IMR-90 (cell line): ENCODE measurements around the gene MLANA. TPM values are rescaled to one million over a fixed set of nuclear protein-coding genes. Genes with fewer than 3 reads are reported as not detected.

Source experiments
- ATAC-seq: fragments of 200-7000 bp; cut with Tn5 transposase; 2 replicates; pipeline ENCODE4 v1.9.1; 2020; ENCODE audit warnings: low read depth, mild to moderate bottlenecking, moderate library complexity
- BruUV-seq: library from RNA; stranded (reverse); fragments of 400-500 nt; replicated peaks from 2 replicates; lab custom pipeline; 2021; lab: Mats Ljungman, UMichigan
- CTCF ChIA-PET: fragments of 300-600 bp; formaldehyde crosslinking; extraction: SDS; loops from one replicate; lab custom pipeline; 2021; ENCODE audit warnings: antibody characterized with exemption; lab: Yijun Ruan, JAX
- POLR2A ChIA-PET: fragments of 300-600 bp; sonication (Branson Sonifier 250); formaldehyde crosslinking; loops from one replicate; lab custom pipeline; 2022; ENCODE audit warnings: antibody characterized with exemption; ENCODE audit not compliant: unreplicated experiment; lab: Charles Lee
- DNase-seq: peaks from one replicate; pipeline ENCODE4 v3.0.0; 2013
- H2AFZ ChIP-seq: replicated peaks from 2 replicates; pipeline ENCODE3; 2013; ENCODE audit warnings: low read length, mild to moderate bottlenecking; ENCODE audit not compliant: poor library complexity
- H2AK5ac ChIP-seq: 2 replicates; pipeline ENCODE4 v1.6.1; 2013; ENCODE audit warnings: low read depth, low read length, inconsistent platforms
- H2AK9ac ChIP-seq: replicated peaks from 2 replicates; pipeline ENCODE3; 2013; ENCODE audit warnings: mild to moderate bottlenecking, low read depth, low read length, moderate library complexity; ENCODE audit not compliant: poor library complexity
- H2BK120ac ChIP-seq: 2 replicates; pipeline ENCODE4 v1.6.1; 2013; ENCODE audit warnings: low read depth, low read length, inconsistent platforms
- H2BK15ac ChIP-seq: 3 replicates; pipeline ENCODE4 v1.6.1; 2013; ENCODE audit warnings: low read depth, low read length, inconsistent platforms
- H2BK20ac ChIP-seq: 2 replicates; pipeline ENCODE4 v1.6.1; 2013; ENCODE audit warnings: low read depth, mild to moderate bottlenecking, inconsistent platforms, low read length, moderate library complexity
- H2BK5ac ChIP-seq: 2 replicates; pipeline ENCODE4 v1.6.1; 2013; ENCODE audit warnings: mild to moderate bottlenecking, low read depth, low read length, inconsistent platforms; ENCODE audit not compliant: poor library complexity, severe bottlenecking
- H3K14ac ChIP-seq: replicated peaks from 2 replicates; pipeline ENCODE4 v1.6.1; 2013; ENCODE audit warnings: low read depth, low read length, inconsistent platforms
- H3K18ac ChIP-seq: 2 replicates; pipeline ENCODE4 v1.6.1; 2013; ENCODE audit warnings: low read depth, low read length, control low read depth
- H3K23ac ChIP-seq: 2 replicates; pipeline ENCODE4 v1.6.1; 2013; ENCODE audit warnings: low read depth, low read length, inconsistent platforms
- H3K27ac ChIP-seq: 2 replicates; pipeline ENCODE4 v1.5.1; 2013; ENCODE audit warnings: mild to moderate bottlenecking, control low read depth, low read length; ENCODE audit not compliant: insufficient read depth
- H3K27me3 ChIP-seq: 2 replicates; pipeline ENCODE4 v1.6.1; 2013; ENCODE audit warnings: low read length; ENCODE audit not compliant: control insufficient read depth, insufficient read depth
- H3K36me3 ChIP-seq: 2 replicates; pipeline ENCODE4 v1.6.1; 2013; ENCODE audit warnings: low read length, mixed read lengths; ENCODE audit not compliant: control insufficient read depth, insufficient read depth
- H3K4ac ChIP-seq: 2 replicates; pipeline ENCODE4 v1.6.1; 2013; ENCODE audit warnings: low read depth, low read length, inconsistent platforms
- H3K4me1 ChIP-seq: 2 replicates; pipeline ENCODE4 v1.6.1; 2013; ENCODE audit warnings: low read length, mixed read lengths; ENCODE audit not compliant: control insufficient read depth, insufficient read depth
- H3K4me2 ChIP-seq: 2 replicates; pipeline ENCODE4 v1.6.1; 2013; ENCODE audit warnings: low read depth, mild to moderate bottlenecking, control low read depth, low read length, moderate library complexity
- H3K4me3 ChIP-seq: 2 replicates; pipeline ENCODE4 v1.5.1; 2013; ENCODE audit warnings: low read depth, mild to moderate bottlenecking, control low read depth, low read length, moderate library complexity; ENCODE audit not compliant: insufficient read depth
- H3K56ac ChIP-seq: 2 replicates; pipeline ENCODE4 v1.6.1; 2013; ENCODE audit warnings: low read length, inconsistent platforms; ENCODE audit not compliant: insufficient read depth; ENCODE audit errors: extremely low read depth
- H3K79me1 ChIP-seq, 2 experiments: 2 replicates each; pipeline ENCODE4 v1.6.1; 2013; ENCODE audit warnings: low read length in 2 of 2, inconsistent platforms in 1 of 2, low read depth in 1 of 2
- H3K9ac ChIP-seq: 2 replicates; pipeline ENCODE4 v1.6.1; 2013; ENCODE audit warnings: low read depth, low read length, control low read depth
- H3K9me1 ChIP-seq: 2 replicates; pipeline ENCODE4 v1.6.1; 2013; ENCODE audit warnings: low read length, inconsistent platforms; ENCODE audit not compliant: insufficient read depth
- H3K9me3 ChIP-seq: 2 replicates; pipeline ENCODE4 v1.6.1; 2013; ENCODE audit warnings: low read length; ENCODE audit not compliant: control insufficient read depth, insufficient read depth
- H4K20me1 ChIP-seq: 2 replicates; pipeline ENCODE4 v1.6.1; 2013; ENCODE audit warnings: low read length, inconsistent platforms; ENCODE audit not compliant: insufficient read depth
- H4K5ac ChIP-seq: 2 replicates; pipeline ENCODE4 v1.6.1; 2013; ENCODE audit warnings: mild to moderate bottlenecking, low read depth, low read length, control low read depth
- H4K8ac ChIP-seq, 2 experiments: 2 replicates each; pipeline ENCODE4 v1.6.1; 2013; ENCODE audit warnings: low read depth in 2 of 2, low read length in 2 of 2, control low read depth in 1 of 2, inconsistent platforms in 1 of 2
- H4K91ac ChIP-seq: 2 replicates; pipeline ENCODE4 v1.6.1; 2013; ENCODE audit warnings: low read depth, low read length, inconsistent platforms; ENCODE audit not compliant: insufficient read depth
- CEBPB ChIP-seq: IDR thresholded peaks from 2 replicates; pipeline ENCODE4 v1.6.1; 2012; ENCODE audit warnings: low read depth, low read length, improper control_type of control experiment
- CHD1 ChIP-seq: IDR thresholded peaks from 2 replicates; pipeline ENCODE4 v1.6.1; 2012; ENCODE audit warnings: low read depth, low read length, improper control_type of control experiment
- CTCF ChIP-seq: conservative IDR thresholded peaks from 2 replicates; pipeline ENCODE4 v1.5.1; 2012; ENCODE audit warnings: mild to moderate bottlenecking, low read depth, low read length, improper control_type of control experiment
- FOS ChIP-seq: fragments of 150-350 bp; IDR thresholded peaks from 2 replicates; pipeline ENCODE4 v1.6.1; 2016; ENCODE audit warnings: low read depth, low read length
- MAFK ChIP-seq: IDR thresholded peaks from 2 replicates; pipeline ENCODE4 v1.6.1; 2012; ENCODE audit warnings: low read depth, low read length, improper control_type of control experiment
- MXI1 ChIP-seq: IDR thresholded peaks from 2 replicates; pipeline ENCODE4 v1.6.1; 2012; ENCODE audit warnings: low read depth, mild to moderate bottlenecking, low read length, moderate library complexity, borderline replicate concordance
- NFE2L2 ChIP-seq: fragments of 150-350 bp; IDR thresholded peaks from 2 replicates; pipeline ENCODE4 v1.6.1; 2016; ENCODE audit warnings: low read depth, mild to moderate bottlenecking, low read length
- POLR2A ChIP-seq: IDR thresholded peaks from 2 replicates; pipeline ENCODE4 v1.6.1; 2012; ENCODE audit warnings: mild to moderate bottlenecking, low read depth, low read length
- RAD21 ChIP-seq: IDR thresholded peaks from 2 replicates; pipeline ENCODE4 v1.6.1; 2012; ENCODE audit warnings: low read length, improper control_type of control experiment
- RCOR1 ChIP-seq: IDR thresholded peaks from 2 replicates; pipeline ENCODE4 v1.6.1; 2012; ENCODE audit warnings: mild to moderate bottlenecking, low read length, improper control_type of control experiment; ENCODE audit not compliant: insufficient replicate concordance
- SMC3 ChIP-seq: fragments of 150-350 bp; IDR thresholded peaks from 2 replicates; pipeline ENCODE4 v1.6.1; 2016; ENCODE audit warnings: low read depth, mild to moderate bottlenecking, antibody characterized with exemption, low read length, moderate library complexity
- USF2 ChIP-seq: fragments of 150-350 bp; IDR thresholded peaks from 2 replicates; pipeline ENCODE4 v1.6.1; 2017; ENCODE audit warnings: mild to moderate bottlenecking, antibody characterized with exemption, low read length, low read depth
- WGBS, 2 experiments: methylation state at CpG; one replicate each; pipeline versions ENCODE4 v1.1.5 to v1.1.7; 2013; ENCODE audit warnings: missing lambda C conversion rate in 2 of 2; ENCODE audit not compliant: insufficient read length in 1 of 2; ENCODE audit errors: extremely low coverage in 2 of 2; 5-methylcytosine and 5-hydroxymethylcytosine counted together
- dilution Hi-C: fragments of 300-500 bp; cut with HindIII; formaldehyde crosslinking; loops from one replicate; pipeline ENCODE4 v1.14.3; 2018; ENCODE audit warnings: low sequenced_read_pairs; ENCODE audit not compliant: unreplicated experiment
- in situ Hi-C: fragments of 300-500 bp; cut with MboI; formaldehyde crosslinking; loops from 3 replicates; pipeline ENCODE4 v1.14.3; 2019; ENCODE audit warnings: low sequenced_read_pairs, inconsistent platforms, mixed read lengths
- intact Hi-C: fragments of 100-400 bp; cut with micrococcal nuclease; formaldehyde crosslinking; loops from 2 replicates; pipeline ENCODE4 v1.10.0; 2022
- polyA plus RNA-seq, 3 experiments: library from polyadenylated mRNA; depleted of rRNA; stranded (reverse); fragments of >200 nt; gene quantifications; 2 replicates each; pipeline ENCODE4 v1.2.3, GENCODE V29; 2012; ENCODE audit warnings: low replicate concordance in 1 of 3
- total RNA-seq: library from RNA; depleted of rRNA; stranded (reverse); fragments of >200 nt; gene quantifications from 2 replicates; pipeline ENCODE4 v1.2.3, GENCODE V29; 2012
- TF ChIP-seq, protein P1 (sequence below): fragments of 150-350 bp; IDR thresholded peaks from 2 replicates; pipeline ENCODE4 v1.6.1; 2016; ENCODE audit warnings: low read depth, mild to moderate bottlenecking, low read length, moderate library complexity, borderline replicate concordance

MLANA gene
- total and polyA plus RNA-seq, 2 of the 4 experiments (the other 2 are of a cell fraction) = not detected

GRCh38 chr9:5842929-5843793 lies 47.5 kb upstream of the MLANA start:
- H3K4me2 ChIP-seq = no peak overlapping the region; the same call in 1 of the 2 replicates
- H4K20me1 ChIP-seq = peaks cover 14% of the 10 kb centered on the region; the same call in 1 of the 2 replicates
- H3K27me3 ChIP-seq = peaks cover 8% of the 10 kb centered on the region
- peak overlapping the region; percentile 81; the same call in 1 of the 2 replicates for H2BK20ac ChIP-seq
- WGBS, 2 experiments = no CpG with 5 or more reads among the region's 5 CpGs
- H4K91ac ChIP-seq = peak overlapping the region; percentile 28; the same call in 1 of the 2 replicates
- no peak overlapping the region for H3K4me3 ChIP-seq
- no peaks in the 10 kb centered on the region for H3K79me1 ChIP-seq
- peak overlapping the region; percentile 23; the same call in 1 of the 2 replicates for H3K27ac ChIP-seq
- CTCF ChIA-PET = interaction anchor here (0.9 to 4.1 kb wide), 2 partner anchors 10 to 44 kb away, joined by 6 to 21 read pairs; partner anchors contain the start of gene ERMP1
- H3K4me1 ChIP-seq = peaks cover 17% of the 10 kb centered on the region
- no peaks in the 10 kb centered on the region for H3K36me3 ChIP-seq
- BruUV-seq = no TSS peak
- H2BK5ac ChIP-seq = no peak overlapping the region
- H3K18ac ChIP-seq = 0 out of 2 replicates have a peak overlapping the region, but pooled peaks have one; percentile 1
- ATAC-seq = no peak
- H4K5ac ChIP-seq = peak overlapping the region; percentile 6; the same call in 1 of the 2 replicates
- POLR2A ChIA-PET = no interaction called here
- H4K8ac ChIP-seq = peak overlapping the region in 1 of 2 experiments; percentile 90; a peak in 2 of 4 replicates
- no peak overlapping the region for H2AK5ac ChIP-seq
- dilution Hi-C loops = no loop called here
- H3K9me3 ChIP-seq = no peaks in the 10 kb centered on the region
- H3K14ac ChIP-seq = peak overlapping the region; percentile 48
- H3K9me1 ChIP-seq = 0 out of 2 replicates have a peak, but pooled peaks cover 8% of the 10 kb centered on the region
- no peak overlapping the region for H3K9ac ChIP-seq
- peak overlapping the region; percentile 88; the same call in 1 of the 2 replicates for H2BK120ac ChIP-seq
- no peak overlapping the region for H3K56ac ChIP-seq
- peak overlapping the region; percentile 63 for H3K4ac ChIP-seq
- H2AK9ac ChIP-seq = peak overlapping the region; percentile 17
- H3K23ac ChIP-seq = peak overlapping the region; percentile 76; the same call in 1 of the 2 replicates
- H2BK15ac ChIP-seq = peak overlapping the region; percentile 90; the same call in 1 of the 3 replicates
- no peak for DNase-seq
- H2AFZ ChIP-seq = peak overlapping the region; percentile 71
- in situ Hi-C loops = no loop called here
- intact Hi-C loops = no loop called here
- TF ChIP-seq NFE2L2 = no peak
- no peak for TF ChIP-seq CHD1
- no peak for TF ChIP-seq RCOR1
- TF ChIP-seq RAD21 = no peak
- TF ChIP-seq CEBPB = no peak
- no peak for TF ChIP-seq MAFK
- no peak for TF ChIP-seq USF2
- TF ChIP-seq SMC3 = no peak
- TF ChIP-seq FOS = no peak
- TF ChIP-seq CTCF = no peak
- no peak for TF ChIP-seq POLR2A
- TF ChIP-seq, protein P1, sequence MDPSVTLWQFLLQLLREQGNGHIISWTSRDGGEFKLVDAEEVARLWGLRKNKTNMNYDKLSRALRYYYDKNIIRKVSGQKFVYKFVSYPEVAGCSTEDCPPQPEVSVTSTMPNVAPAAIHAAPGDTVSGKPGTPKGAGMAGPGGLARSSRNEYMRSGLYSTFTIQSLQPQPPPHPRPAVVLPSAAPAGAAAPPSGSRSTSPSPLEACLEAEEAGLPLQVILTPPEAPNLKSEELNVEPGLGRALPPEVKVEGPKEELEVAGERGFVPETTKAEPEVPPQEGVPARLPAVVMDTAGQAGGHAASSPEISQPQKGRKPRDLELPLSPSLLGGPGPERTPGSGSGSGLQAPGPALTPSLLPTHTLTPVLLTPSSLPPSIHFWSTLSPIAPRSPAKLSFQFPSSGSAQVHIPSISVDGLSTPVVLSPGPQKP = no peak
- TF ChIP-seq MXI1 = no peak
